Measurements from ENCODE around the gene HERPUD2.

- TF ChIP-seq POLR2A (IDR thresholded peaks at IDR 0.05) (no peak), CTCF (IDR thresholded peaks at IDR 0.05) (no peak), EP300 (IDR thresholded peaks at IDR 0.05) (no peak)
These were observed 39.1 kb upstream of the HERPUD2 start for GRCh38 chr7:35734001-35734483.
